T-helper 22 cell (primary cell): ENCODE results near the gene AFMID.
"Not testable (repeated sequence)": the region's sequence is repeated elsewhere in the genome, so short reads cannot be mapped to it uniquely, and the experiment has no call there.

Experiments
- DNase-seq: peaks from one replicate; pipeline ENCODE4 v3.0.0-alpha.2; 2020; ENCODE audit warnings: low read depth

The AFMID gene

GRCh38 chr17:78223765-78224164 is 36.6 kb downstream of the AFMID start:
- no peak for DNase-seq

DNA sequence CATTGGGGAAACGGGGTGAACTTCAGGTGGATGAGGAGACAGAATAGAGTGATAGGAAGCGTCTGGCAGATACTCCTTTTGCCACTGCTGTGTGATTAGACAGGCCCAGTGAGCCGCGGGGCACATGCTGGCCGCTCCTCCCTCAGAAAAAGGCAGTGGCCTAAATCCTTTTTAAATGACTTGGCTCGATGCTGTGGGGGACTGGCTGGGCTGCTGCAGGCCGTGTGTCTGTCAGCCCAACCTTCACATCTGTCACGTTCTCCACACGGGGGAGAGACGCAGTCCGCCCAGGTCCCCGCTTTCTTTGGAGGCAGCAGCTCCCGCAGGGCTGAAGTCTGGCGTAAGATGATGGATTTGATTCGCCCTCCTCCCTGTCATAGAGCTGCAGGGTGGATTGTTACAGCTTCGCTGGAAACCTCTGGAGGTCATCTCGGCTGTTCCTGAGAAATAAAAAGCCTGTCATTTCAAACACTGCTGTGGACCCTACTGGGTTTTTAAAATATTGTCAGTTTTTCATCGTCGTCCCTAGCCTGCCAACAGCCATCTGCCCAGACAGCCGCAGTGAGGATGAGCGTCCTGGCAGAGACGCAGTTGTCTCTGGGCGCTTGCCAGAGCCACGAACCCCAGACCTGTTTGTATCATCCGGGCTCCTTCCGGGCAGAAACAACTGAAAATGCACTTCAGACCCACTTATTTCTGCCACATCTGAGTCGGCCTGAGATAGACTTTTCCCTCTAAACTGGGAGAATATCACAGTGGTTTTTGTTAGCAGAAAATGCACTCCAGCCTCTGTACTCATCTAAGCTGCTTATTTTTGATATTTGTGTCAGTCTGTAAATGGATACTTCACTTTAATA is 37.3 kb downstream of the AFMID start:
- no peak for DNase-seq

- no peak for DNase-seq
Observed at GRCh38 chr17:78225088-78225865, 38.1 kb downstream of the AFMID start.

DNA sequence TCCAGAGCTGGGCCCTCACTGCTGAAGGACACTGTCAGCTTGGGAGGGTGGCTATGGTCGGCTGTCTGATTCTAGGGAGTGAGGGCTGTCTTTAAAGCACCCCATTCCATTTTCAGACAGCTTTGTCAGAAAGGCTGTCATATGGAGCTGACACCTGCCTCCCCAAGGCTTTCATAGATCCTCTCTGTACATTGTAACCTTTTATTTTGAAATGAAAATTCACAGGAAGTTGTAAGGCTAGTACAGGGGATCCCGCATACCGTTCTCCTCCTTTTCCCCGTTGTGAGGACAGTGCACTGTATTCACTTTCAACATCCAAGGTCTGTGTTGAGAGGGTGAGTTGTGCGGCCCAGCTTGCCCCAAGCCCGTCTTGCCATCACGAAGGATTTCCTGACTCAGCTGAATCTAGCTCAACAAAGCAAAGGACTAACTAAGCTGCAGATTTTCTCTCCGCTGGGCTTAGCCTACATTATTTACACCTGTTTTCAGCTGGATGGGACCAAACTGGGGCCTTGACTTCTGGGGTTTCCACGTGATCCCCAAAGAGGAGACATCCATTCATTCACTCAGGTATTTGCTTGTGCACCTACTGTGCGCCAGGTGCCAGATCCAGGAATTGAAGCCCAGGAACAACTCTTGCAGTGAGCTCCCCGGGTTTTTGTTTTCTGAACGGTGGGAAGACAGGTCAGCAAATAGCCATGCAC is 39.0 kb downstream of the AFMID start:
- DNase-seq: no peak

DNA sequence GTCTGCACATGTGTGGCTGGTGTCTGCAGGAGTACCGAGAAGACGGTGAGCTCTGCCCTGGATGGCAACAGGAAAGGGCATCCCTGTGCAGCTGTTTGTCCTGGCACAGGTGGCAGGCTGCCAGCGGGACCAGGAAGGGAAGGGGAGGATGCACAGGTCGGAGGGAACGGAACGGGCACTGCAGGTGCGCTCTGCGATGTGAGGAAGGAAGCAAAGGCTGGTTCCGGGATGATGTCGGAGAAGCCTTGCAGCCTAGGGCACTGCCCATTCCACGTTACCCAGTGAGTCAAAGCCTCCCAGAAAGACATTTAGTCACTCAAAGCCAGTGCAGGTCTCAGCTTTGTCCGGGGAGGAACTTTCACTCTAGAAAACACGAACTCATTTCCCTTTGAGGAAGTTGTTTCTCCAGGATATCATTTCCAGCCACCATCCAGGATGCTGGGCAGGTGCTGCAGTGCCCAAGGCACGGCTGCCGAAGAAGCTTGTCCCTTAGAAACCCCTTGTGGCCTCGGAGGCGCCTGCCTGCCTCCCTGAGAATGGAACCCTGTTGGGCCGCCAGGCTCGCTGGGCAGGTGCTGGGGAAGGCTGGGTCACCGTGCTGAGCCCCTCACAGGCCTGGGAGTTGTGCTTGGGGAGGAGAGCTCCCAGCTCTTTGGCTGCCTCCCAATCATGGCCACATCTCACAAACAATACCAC is 39.7 kb downstream of the AFMID start:
- no peak for DNase-seq

GRCh38 chr17:78227455-78227916 is 40.3 kb downstream of the AFMID start:
- DNase-seq: no peak

DNA sequence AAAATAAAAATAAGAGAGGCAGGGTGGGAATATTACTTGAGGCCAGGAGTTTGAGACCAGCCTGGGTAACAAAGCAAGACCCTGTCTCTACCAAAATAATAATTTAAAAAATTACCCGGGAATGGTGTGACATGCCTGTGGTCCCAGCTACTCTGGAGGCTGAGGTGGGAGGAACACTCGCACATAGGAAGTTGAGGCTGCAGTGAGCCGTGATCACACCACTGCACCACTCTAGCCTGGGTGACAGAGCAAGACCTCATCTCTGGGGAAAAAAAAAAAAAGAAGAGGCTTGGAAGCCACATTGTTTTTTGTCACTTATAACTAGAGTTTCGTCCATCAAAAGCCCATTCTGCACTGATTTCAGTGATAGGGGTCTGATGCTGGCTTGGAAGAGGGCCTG is 41.0 kb downstream of the AFMID start:
- no peak for DNase-seq

- no peak for DNase-seq
Observed at GRCh38 chr17:78230252-78230962, 43.2 kb downstream of the AFMID start.

DNA sequence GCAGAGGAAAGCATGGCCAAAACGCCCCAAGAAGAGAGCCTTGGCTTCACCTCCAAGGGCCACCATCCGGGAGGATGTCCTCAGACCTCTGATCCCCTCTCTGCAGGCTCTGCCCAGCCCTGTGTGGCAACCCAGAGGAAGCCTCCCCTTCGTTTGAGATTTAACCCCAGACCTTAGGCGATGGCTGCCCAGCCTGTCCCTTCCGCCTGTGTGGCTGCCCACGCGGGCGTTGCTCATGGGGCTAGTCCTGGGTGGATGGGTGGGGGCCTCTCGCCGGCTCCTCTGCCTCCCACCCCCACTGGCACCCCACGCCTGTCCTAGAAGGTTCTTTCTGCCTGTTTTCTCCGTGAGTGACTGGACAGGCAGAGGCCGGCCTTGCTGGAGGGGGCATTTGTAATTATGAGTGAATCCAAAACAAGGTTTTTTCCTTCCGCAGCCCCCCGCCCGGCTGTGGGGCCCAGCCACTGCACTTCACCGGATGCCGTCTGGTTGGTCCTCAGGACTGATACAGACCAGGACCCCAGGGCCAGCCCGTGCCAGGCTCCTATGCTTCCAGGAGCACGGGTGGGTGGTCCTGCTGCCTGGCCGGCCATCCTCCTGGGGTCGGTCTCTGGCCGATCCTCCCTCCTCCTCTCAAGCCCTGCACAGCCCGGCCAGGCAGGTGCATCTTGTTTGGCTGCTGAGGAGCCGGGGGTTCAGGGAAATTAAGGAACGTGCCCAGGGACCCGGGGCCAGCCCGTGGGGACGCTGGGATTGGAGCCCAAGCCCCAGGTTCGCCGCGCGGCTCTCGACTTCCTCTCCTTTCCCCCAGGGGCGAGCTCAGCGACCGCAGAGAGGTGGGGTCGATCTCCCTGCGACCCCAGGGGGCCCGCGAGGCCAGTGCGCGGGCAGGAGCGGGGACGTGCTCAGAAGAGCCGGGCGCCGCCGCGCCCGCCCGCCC is 44.1 kb downstream of the AFMID start, which contains the start of gene TMEM235:
Gene TMEM235 (plus strand): TSS at position 636 of the 940 bp plus-strand sequence. CDS start 393 bp downstream, outside the sequence.
- DNase-seq: no peak

- DNase-seq: no peak
Observed at GRCh38 chr17:78231991-78232858, 45.1 kb downstream of the AFMID start.

GRCh38 chr17:78232859-78233173 is 45.7 kb downstream of the AFMID start:
- no peak for DNase-seq

DNA sequence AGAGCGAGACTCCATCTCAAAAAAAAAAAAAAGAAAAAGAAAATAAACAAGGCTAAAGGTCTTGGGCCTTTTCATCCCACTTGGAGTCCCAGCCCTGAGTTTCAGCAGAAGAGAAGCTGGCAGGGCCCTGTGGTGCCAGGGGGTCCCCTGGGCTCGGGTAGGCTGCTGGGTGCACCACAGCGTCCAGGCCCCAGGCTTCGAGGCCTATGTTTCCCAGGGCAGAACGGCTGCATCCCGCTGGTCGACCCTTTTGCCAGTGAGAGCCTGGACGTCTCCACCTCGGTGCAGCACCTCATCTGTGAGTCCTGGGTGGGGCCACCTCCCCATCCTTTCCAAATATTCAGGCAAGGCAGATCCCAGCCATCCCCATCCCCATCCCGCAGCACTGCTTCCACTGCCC is 46.5 kb downstream of the AFMID start:
- DNase-seq: no peak

DNA sequence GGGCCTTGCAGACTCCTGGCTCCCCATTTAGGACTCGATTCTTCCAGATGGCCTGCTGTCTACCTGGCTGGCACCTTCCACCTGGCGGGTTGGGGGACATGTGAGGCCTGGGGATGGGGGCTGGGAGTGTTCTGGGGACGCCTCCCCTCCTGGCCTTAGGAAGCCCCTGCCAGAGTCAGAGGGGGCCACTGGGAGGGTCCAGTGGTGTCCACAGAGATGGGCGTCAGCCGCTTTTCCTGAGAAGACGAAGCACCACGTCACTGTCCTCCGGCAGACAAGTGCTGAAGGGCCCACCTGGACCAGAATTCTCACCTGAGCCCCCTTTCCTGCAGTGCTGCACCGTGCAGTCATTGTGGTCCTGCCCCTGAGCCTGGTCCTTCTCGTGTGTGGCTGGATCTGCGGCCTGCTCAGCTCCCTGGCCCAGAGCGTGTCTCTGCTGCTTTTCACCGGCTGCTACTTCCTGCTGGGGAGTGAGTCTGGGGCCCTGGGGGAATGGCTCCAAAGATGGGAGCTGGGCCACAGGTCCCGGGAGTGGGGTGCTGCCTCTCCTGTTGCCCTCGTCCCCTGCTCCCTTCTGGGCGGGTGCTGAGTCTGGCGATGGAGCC is 47.2 kb downstream of the AFMID start:
- no peak for DNase-seq

- not testable (repeated sequence) for DNase-seq
Observed at GRCh38 chr17:78235022-78235421, 47.9 kb downstream of the AFMID start.

- no peak for DNase-seq
Observed at GRCh38 chr17:78235885-78236284, 48.7 kb downstream of the AFMID start.

DNA sequence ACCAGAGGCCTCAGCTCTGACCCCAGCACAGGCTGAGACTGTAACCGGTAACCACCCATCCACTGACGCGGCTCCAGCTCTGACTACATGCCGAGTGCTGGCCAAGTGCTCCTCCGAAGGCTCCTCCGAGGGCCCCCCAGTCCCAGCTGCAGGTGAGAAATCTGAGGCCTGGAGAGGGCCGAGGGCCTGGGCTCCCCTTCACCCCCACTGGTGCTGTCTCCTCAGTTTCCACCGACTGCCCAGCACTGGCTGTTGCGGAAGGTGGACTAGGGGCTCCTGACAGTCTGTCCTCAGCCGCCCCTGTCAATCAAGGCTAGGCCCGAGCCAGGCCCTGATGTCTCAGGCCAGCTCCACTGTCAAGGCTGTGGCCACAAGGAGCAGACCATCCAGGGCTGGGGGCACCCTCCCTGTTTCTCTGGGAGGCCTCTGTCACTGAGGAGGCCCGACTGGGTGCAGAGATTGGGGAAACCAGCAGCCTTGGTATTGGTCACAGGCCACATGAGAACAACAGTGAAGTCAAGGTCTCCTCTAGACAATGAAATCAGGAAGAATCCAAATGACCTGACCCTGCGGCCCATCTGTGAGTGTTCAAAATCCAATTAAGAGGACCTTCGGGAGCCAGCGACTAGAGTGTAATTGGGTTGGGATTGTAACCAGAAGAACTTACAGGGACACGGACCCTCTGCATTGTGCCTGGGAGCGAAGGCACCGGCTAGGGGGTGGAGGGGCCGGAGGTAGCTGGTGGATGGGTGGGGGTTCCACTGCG is 49.4 kb downstream of the AFMID start:
- no peak for DNase-seq

- DNase-seq: no peak
Observed at GRCh38 chr17:78237401-78238012, 50.3 kb downstream of the AFMID start.
